ENCODE results near the gene MSH3.
"Not testable (repeated sequence)": the region's sequence is repeated elsewhere in the genome, so short reads cannot be mapped to it uniquely, and the experiment has no call there.

The MSH3 gene

DNA sequence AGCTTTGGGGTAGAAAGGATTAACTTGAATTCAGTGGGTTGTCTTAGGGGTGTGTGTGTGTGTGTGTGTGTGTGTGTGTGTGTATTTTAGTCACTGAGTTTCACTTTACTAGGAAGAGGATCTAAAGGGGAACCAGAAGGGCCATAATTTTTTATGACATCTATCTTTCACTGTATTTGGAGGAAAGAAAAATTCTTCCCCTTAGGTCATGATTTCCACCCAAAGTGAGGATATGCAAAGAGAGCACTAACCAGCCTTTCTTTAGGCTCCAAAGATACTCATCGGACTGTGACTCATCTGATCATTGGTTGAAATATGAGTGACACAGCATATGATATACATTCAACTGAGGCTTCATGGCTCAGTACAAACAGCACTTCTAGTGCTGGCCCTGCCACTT is 230.5 kb downstream of the MSH3 start:
- in situ Hi-C loops (cut with HindIII; ENCODE audit: low sequenced_read_pairs), result no loop called here

GRCh38 chr5:80885396-80886000 is 231.0 kb downstream of the MSH3 start:
- in situ Hi-C loops (cut with HindIII; ENCODE audit: low sequenced_read_pairs), result no loop called here

DNA sequence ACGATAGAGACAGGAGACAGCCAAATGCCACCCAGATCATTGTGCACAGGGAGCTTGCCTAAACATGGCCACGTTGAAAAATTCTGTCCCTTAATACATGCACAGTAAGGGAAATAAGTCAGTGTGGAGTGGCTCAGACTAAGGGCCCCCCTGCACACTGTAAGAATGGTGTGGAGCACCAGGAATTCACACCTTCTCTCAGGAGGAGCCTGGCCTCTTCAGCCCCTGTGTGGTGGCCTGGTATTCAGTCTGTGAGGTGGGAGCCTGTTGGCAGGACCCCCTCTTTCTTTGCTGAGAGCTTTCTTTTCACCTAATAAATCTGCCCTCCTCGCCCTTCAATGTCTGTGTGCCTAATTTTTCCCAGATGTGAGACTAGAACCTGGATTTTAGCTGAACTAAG is 239.6 kb downstream of the MSH3 start:
- in situ Hi-C loops (cut with HindIII; ENCODE audit: low sequenced_read_pairs), result no loop called here

- in situ Hi-C loops (cut with HindIII; ENCODE audit: low sequenced_read_pairs), result no loop called here
Observed at GRCh38 chr5:80895523-80895922, 241.1 kb downstream of the MSH3 start.

DNA sequence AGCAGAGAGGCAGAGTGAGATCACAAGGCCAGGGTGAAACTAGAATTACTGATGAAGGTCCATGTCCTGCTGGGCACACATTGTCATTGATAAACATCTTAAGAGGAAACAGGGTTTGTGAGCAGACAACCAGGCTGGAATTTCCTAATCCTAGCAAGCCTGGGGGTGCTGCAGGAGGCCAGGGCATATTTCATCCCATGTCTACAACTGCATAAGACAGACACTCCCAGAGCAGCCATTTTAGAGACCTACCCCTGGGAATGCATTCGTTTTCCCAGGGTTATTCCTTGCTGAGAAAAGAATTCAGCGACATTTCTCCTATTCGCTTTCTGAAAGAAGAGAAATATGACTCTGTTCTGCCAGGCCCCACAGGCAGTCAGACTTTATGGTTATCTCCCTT is 248.2 kb downstream of the MSH3 start:
- in situ Hi-C loops (cut with HindIII; ENCODE audit: low sequenced_read_pairs), result not testable (repeated sequence)

DNA sequence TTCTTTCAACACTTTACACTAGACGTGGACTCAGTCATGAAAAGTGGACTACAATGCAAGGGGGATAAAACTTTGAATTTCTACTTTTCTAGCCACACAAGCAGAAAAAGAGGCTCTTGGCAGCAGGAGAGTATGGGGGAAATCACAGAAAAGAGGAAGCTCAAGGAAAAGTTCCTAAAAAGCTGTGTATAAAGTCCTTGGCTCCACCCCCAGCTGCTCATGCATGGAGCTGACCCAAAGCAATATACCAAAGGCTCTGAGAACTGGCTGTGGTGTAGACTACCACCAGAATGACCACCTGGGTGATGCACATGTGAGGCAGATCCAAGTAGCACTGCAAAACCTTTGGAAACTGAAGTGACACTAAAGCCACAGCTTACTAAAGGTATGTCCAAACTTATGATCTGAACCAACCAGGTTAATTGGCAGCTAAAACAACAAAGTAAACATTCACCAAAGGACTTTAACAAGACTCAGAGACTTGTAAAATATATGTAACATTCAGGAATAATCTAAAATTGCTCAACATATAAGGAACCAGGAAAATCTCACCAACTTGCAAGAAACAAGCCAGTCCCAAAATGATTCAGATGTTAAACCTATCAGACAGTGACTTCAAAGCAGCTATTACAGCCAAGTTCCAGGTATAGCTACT is 250.2 kb downstream of the MSH3 start:
- in situ Hi-C loops (cut with HindIII; ENCODE audit: low sequenced_read_pairs), result no loop called here

GRCh38 chr5:80905405-80905804 is 251.0 kb downstream of the MSH3 start:
- in situ Hi-C loops (cut with HindIII; ENCODE audit: low sequenced_read_pairs), result no loop called here

GRCh38 chr5:80912479-80912878 is 258.0 kb downstream of the MSH3 start:
- in situ Hi-C loops (cut with HindIII; ENCODE audit: low sequenced_read_pairs), result no loop called here

- in situ Hi-C loops (cut with HindIII; ENCODE audit: low sequenced_read_pairs), result no loop called here
Observed at GRCh38 chr5:80915716-80916115, 261.3 kb downstream of the MSH3 start.

DNA sequence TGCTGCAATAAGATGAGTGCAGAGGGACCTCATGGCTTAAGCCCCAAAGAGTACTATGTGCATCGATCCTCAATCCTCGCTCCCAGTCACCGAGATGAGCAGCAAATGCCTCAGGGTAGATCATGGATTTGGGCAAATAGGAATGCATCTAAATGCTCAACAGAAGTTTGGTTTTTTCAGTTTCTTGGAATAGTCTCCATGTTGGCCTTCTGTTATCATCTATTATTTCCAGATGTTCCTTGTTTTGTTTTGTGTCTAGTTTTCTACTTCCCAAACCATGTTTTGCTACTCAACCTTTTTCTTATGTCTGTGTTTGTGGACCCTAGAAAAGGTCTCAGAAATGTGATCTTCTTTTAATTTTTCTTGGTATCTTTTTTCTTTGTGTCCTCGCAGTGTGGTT is 262.2 kb downstream of the MSH3 start:
- in situ Hi-C loops (cut with HindIII; ENCODE audit: low sequenced_read_pairs), result no loop called here

DNA sequence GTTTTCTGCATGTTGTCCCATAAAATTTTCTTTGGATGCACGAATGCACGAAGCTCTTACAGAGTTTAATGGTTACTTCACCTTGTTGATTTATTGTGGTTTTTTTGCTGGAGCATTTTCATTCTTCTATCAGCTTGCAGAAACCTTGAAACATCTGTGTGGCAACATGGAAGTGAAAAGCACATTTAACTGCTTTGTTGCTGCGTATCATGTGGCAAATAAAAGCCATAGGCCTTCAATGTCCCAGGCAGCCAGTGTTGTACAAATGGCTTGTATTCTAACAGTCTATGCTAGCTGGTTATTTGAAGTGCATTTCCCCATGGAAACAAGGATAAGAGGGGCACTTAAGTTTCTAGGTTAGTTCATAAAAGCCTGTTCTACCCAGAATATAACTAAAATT is 263.2 kb downstream of the MSH3 start:
- in situ Hi-C loops (cut with HindIII; ENCODE audit: low sequenced_read_pairs), result no loop called here

DNA sequence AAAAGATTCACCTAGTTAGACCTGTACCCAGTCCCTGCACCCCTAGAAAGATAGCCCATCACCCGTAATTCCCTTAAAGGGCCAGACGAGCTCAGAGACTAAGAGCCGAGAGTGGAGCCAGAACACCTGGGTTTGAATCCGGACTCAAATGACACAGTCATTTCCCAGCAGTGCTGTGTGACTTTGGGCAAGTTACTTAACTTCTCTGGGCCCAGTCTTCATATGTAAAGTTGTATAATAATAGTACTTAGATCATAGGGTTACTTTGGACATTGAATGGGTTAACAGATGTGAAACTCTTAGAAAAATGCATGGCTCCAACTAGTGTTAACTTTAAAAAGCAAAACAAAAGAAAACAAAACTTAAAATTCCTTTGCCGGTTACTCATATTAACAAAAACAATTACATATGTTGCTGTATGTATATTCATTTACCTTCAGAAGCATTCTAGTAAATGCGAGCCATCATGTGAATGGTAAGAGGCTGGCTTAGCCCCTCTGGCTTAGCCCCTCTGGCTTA is 265.3 kb downstream of the MSH3 start:
- in situ Hi-C loops (cut with HindIII; ENCODE audit: low sequenced_read_pairs), result loop anchor here (5.0 kb wide), 1 partner anchor 38 kb away; no protein-coding TSS in a partner anchor

DNA sequence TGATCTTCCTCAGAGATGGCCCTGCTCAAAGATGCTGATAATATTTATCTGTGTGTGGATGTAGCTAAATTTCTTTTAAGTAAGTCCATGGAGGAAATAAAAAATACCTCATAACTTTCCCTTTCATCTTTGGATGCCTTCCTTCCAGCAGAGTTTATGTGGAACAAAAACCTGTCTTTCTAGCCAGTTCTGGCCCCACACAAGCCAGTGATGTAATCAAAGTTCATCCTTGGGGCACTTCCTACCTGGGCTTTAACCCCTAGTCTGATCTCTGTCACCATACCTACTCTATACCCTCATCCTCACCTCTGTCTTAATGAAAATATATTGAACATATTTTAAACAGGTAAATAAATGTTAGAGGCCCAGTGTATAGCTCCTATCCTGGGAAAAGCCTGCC is 265.9 kb downstream of the MSH3 start:
- in situ Hi-C loops (cut with HindIII; ENCODE audit: low sequenced_read_pairs), result loop anchor here (5.0 kb wide), 1 partner anchor 37 kb away; no protein-coding TSS in a partner anchor

DNA sequence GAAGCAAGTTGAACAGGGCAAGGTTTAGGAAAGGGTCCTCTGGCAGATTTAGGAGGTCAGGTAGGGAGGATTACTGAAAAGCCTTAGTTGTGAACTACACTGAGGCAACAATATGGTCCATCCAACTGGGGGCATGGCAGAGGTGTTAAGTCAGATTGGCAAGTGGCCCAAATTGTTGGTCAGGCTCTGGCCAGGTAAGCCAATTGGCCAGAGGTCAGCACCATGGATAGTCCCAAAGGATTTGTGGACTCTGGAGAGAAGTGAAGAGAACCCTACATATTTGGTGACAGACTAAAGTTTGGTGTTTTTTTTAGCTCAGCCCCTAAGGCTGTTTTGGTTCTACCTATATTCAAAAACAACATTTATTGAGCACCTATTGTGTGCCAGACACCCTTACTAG is 266.6 kb downstream of the MSH3 start:
- in situ Hi-C loops (cut with HindIII; ENCODE audit: low sequenced_read_pairs), result loop anchor here (5.0 kb wide), 1 partner anchor 36 kb away; no protein-coding TSS in a partner anchor

- in situ Hi-C loops (cut with HindIII; ENCODE audit: low sequenced_read_pairs), result no loop called here
Observed at GRCh38 chr5:80925931-80926330, 271.5 kb downstream of the MSH3 start.
